Cortex of kidney (tissue), 1 donor: ENCODE measurements around the gene MINDY4B.

Source experiments
- DNase-seq: peaks from one replicate; lab custom pipeline; 2025; lab: John Stamatoyannopoulos, UW

The MINDY4B gene

DNA sequence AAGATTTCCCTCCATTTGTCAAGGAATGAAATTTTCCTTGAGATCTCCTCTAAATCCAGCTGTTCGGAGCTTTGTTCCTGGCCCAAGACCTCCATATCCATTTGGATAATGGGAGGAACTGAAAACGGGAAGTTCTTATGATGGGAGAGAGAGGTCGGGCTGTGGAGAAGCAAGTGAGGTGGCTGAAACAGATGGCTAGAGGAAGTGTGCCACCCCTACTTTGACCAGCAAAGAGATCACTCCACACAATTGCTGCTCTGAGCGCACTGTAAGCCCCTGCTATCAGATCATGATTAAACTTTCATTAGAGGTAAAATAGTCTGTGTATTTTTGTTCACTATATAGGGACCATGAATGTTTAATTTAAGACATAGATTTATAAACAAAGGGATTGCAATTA lies at the start of gene MINDY4B:
Gene MINDY4B (minus strand): TSS at position 101 of the 400 bp plus-strand sequence. CDS start 0 bp downstream, at position 101.
- no peak for DNase-seq

- DNase-seq = no peak
These were observed 46.7 kb upstream of the MINDY4B start for GRCh38 chr3:150951923-150952322.

- no peak for DNase-seq
These were observed 40.2 kb upstream of the MINDY4B start for GRCh38 chr3:150945226-150946032.

GRCh38 chr3:150942221-150942620 lies 37.0 kb upstream of the MINDY4B start:
- no peak for DNase-seq

DNA sequence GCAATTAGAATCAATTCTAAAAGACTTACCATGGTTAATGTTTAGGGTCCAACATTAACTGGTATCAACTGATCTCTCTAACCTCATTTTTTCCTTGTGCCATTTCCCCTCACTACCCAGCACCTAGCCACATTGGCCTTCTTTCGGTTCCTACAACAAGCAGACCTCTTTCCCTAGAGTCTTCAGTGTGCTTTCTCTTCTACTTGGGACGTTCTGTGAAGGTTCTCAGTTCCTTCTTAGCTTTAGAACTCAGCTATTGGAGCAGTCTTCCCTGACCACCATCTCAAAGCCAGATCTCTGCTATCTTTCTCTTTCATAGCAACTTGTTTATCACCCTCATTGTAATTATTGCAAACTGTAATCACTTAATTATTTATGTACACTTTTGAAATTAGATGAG lies 31.5 kb upstream of the MINDY4B start:
- DNase-seq = no peak

DNA sequence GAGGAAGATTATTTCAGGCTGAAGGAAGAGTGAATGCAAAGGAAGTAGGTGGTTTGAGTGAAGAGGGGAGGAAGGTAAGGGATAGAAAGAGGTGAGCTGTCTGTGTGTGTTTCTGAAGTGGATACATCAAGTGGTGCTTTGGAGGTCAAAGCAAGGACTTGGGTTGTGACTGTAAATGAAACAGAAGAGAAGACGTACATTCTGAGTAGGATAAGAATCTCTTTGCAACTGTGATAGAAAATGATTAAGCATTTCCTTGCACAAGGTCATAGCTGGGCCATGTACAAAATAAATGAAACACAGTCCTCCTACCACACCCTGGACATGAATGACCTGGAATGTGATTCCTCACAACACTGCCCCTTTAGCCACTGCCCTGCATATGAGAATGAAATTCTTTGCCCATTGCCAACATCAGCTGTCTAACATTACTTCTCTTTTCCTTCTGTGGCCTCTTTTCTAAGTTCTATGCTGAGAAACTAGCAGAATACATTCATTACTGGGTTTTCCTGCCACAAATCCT lies 28.3 kb upstream of the MINDY4B start:
- DNase-seq = no peak

DNA sequence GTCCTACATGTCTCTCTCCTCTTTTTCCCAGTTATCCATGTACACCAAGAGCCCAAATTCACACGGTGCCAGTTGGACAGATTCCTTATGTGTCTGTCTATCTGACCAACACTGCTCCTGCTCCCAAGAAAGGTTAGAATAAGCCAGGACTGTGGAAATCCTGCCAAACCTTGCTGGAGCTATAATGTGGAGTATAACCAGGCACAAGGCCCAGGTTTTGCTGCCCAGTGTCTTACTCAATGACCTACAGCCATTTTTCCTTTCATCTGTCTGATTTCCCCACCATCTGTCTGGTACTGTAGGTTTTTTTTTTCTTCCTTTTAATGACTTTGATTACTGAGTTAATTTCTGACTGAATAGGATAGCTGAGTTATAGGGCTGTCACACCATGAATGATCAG lies 26.5 kb upstream of the MINDY4B start:
- DNase-seq = no peak

DNA sequence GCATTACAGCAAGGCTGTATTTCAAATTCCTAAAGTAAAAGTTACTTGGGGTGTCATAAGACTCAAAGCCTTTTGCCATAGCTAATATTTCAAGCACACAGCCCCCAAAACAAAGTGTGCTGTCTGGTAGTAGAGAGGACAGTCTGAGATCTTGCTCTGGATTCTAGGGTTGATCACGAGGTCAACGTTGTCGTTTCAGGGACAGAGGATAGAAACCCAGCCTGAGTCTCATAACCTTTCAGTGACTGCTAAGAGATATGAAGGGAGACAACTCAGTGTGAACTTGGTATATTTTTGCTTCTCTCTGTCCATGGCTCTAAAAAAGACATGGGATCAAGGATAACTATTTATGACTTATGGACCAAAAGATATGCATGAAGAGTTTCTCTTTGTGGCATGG lies 25.6 kb upstream of the MINDY4B start:
- no peak for DNase-seq

DNA sequence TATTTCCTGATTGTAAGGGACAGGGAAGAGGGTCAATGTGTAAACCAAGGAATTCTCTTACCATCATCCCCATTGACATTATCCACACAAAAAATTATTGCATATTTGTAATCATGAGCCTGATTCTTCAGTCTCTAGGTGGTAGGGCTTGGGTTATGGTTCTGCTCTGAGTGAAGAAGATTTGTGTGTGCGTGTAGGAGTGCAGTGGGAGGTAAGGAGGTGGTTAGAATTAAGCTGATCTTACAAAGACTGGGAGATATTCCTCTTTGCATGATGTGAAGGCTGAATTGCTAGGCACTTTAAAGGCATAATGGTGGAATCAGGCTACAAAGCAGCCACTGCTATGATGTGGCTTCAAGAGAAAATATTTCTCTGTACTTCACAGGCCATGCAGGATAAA lies 23.0 kb upstream of the MINDY4B start:
- no peak for DNase-seq

- DNase-seq = no peak
These were observed 21.1 kb upstream of the MINDY4B start for GRCh38 chr3:150926328-150926727.

GRCh38 chr3:150925751-150926201 lies 20.5 kb upstream of the MINDY4B start:
- no peak for DNase-seq

GRCh38 chr3:150922611-150923010 lies 17.4 kb upstream of the MINDY4B start:
- no peak for DNase-seq

DNA sequence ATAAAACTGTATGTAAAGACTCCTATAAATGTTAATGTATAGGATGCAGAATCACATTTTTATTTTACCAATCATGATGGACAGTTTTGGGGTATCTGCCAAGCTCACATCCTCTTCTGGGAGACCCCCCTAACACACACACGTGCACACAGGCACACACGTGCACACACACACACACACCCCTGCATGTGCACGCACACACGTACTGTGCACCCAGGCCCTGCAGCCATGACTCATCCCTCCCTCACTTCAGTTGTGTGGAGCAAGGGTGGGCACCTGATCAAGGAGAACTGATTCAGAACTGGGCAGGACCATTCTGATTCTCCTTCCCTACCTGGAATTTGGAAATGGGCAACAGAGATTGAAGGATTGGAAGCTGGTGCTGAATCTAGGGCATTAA lies 16.0 kb upstream of the MINDY4B start:
- no peak for DNase-seq

DNA sequence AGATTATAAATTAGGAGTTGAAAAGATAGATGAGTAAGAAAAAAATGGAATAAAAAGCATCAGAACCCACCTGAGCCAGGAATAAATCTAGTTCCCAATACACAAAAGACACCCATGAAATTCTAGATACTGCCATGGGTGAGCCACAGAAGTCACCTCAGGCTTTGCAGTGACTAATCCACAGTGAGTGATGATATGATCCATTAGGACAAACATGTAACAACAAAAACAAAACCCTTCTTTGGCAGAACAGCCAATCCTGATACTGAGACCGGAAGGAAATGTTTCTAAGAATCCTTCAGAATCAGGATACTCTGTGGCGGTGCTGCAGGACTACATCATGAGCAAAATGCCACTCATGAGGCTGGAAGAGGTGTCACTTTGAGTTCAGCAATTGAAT lies 15.0 kb upstream of the MINDY4B start:
- DNase-seq = no peak

DNA sequence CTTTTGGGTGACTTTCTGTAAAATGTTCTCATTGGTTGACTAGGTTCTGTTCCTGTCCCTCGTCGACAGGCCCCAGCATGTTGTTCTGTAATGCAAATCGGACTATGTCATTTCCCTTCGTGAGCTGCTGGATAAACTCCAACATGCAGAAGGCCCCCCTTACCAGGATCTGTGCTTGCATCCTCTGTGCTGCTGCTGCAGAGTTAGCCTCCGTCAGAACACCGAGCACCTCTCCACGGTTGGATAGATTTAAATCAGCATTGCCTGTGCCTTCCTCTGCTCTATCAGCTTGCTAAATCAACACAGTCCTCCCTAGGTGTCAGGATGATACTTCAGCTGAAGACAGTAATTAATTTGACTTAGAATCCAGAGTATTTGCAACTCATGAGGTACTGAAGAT lies 12.7 kb upstream of the MINDY4B start:
- no peak for DNase-seq

DNA sequence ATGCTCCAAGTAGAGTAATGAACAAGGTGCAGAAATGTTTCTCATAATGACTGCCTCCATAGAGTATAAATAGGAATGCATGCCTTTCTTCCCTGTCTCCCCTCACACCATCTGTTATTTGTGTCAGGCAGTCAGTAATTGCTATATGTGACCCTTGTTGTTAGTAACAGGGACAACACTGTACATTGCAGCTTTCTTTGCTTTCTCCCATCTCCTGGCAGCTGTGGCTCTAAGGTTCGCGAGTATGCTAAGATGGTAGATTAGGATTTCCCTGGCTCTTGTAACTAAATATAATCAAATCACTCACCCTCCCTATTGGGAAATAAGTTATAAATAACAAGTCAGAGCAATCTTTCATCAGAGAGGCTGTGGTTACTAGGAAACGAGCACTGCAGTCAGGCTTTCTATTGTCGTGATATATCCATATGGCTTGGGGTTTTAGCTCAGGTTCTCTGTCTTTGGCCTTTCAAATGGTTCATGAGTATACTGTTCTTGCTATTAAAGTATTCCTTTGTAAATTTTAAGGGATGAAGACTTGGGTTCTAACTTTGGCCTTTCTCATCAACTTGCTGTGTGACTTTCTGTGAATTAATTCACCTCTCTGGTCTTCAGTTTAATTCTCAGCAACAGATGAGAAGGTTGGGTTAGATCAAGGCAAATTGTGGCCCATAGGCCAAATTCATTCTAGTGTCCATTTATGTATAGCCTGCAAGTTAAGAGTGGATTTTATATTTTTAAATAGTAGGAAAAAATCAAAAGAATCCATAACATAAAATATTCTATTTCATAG lies 8.1 kb upstream of the MINDY4B start:
- DNase-seq = no peak

GRCh38 chr3:150912501-150912900 lies 7.3 kb upstream of the MINDY4B start:
- no peak for DNase-seq

- no peak for DNase-seq
These were observed 6.5 kb upstream of the MINDY4B start for GRCh38 chr3:150911771-150912170.

DNA sequence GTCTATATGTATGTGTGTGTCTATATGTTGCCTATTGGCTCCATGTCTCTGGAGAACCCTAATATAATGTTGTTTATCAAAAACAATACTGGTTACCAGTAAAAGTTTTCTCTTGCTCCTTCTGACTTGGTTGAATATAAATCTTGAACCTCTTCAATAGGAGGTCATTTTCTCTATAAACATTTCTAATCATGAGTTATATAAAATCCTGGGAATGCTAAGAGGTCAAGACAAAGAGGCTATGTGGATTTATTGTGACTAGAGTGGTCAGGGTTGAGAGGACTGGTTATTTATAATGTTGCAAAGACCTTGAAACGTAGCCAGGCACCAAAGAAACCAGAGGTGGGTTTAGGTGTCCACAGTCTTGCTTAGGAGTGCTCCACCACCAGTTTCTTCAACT lies 1.2 kb upstream of the MINDY4B start:
- no peak for DNase-seq

DNA sequence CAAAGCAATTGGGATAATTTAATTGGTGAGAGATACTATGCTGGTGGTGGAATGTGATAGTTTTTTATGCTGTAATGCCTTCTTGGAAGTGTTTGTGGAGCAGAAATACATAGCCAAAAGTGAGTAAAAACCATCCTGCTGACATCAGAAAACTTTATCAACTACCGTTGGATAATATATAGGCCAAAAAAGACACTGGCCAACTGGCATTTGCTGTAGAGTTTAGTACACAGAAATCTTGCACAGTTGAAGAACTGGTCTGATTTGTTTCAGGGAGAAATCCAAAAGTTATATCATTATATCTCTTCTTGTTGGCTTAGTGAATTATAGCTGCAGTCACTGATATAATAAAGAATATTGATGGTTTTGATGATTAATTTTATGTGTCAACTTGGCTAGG lies 507 bp upstream of the MINDY4B start:
- no peak for DNase-seq

- DNase-seq = no peak
These were observed 2.3 kb downstream of the MINDY4B start for GRCh38 chr3:150902988-150903387.

DNA sequence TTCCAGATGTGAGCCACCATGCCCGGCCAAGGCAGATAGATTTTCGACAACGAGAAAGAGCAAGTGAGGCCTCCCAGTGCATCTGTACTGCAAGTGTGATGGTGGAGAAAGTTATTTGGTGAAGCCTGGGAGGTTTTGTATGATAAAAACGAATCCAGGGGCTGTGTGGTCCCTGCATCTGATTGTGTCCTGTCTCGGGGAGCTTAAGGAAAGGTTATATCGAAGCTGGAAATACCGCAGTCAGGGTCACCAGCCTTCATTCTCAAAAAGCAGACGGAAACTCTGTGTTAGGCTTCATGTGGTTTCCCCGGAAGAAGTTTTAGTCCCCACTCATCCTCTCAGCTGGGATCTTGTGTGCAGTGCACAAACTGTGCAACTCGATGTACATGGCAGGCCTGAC lies 3.4 kb downstream of the MINDY4B start:
- no peak for DNase-seq

GRCh38 chr3:150899141-150899540 lies 6.1 kb downstream of the MINDY4B start:
- no peak for DNase-seq
